CD14-positive monocyte (primary cell): Measurements from ENCODE around the gene EGLN3. TPM values are rescaled to one million over a fixed set of nuclear protein-coding genes. Genes with fewer than 3 reads are reported as not detected.

ENCODE experiments used
- DNase-seq, 3 donors: peaks; one replicate each; pipeline ENCODE4 v3.0.0-alpha.2; 2011 to 2022
- H2AFZ ChIP-seq: 2 replicates; pipeline ENCODE4 v1.6.0; 2012; ENCODE audit warnings: mild to moderate bottlenecking, low read depth, low read length, inconsistent platforms; ENCODE audit not compliant: insufficient read depth, poor library complexity, severe bottlenecking
- H3K27ac ChIP-seq, 2 donors: 1 replicate in 1 of 2; 2 replicates in 1 of 2; pipeline ENCODE4 v1.5.1; 2012 to 2013; ENCODE audit warnings: low read length in 2 of 2, control low read depth in 1 of 2, inconsistent platforms in 1 of 2, low read depth in 1 of 2, mild to moderate bottlenecking in 1 of 2
- H3K27me3 ChIP-seq, 2 donors: one replicate each; pipeline versions ENCODE4 v1.6.0 to v1.6.1; 2011 to 2013; ENCODE audit warnings: low read length in 2 of 2; ENCODE audit not compliant: control insufficient read depth in 2 of 2, insufficient read depth in 2 of 2
- H3K36me3 ChIP-seq, 2 donors: replicated peaks in 1 of 2; 1 replicate in 1 of 2; 2 replicates in 1 of 2; pipeline versions ENCODE4 v1.5.1 to v1.6.1; 2012 to 2013; ENCODE audit warnings: low read length in 2 of 2, control low read depth in 1 of 2, inconsistent platforms in 1 of 2, mild to moderate bottlenecking in 1 of 2; ENCODE audit not compliant: insufficient read depth in 2 of 2, control insufficient read depth in 1 of 2
- H3K4me1 ChIP-seq, 2 donors: 1 replicate in 1 of 2; 2 replicates in 1 of 2; pipeline versions ENCODE4 v1.5.1 to v1.6.1; 2012 to 2013; ENCODE audit warnings: low read length in 2 of 2, control low read depth in 1 of 2, inconsistent platforms in 1 of 2, mild to moderate bottlenecking in 1 of 2, moderate library complexity in 1 of 2; ENCODE audit not compliant: insufficient read depth in 2 of 2, control insufficient read depth in 1 of 2
- H3K4me2 ChIP-seq: replicated peaks from 2 replicates; pipeline ENCODE3; 2012; ENCODE audit warnings: low read length, moderate library complexity, mild to moderate bottlenecking; ENCODE audit not compliant: poor library complexity, severe bottlenecking; ENCODE audit errors: extremely low read depth
- H3K4me3 ChIP-seq, 3 experiments: fragments of 200-600 bp in 1 of 3; sonication (generic) in 1 of 3; replicated peaks in 1 of 3; 1 replicate in 2 of 3; 2 replicates in 1 of 3; pipeline ENCODE4 v1.5.1; 2011 to 2013; ENCODE audit warnings: low read length in 3 of 3, mild to moderate bottlenecking in 3 of 3, control low read depth in 2 of 3, low read depth in 2 of 3, inconsistent platforms in 1 of 3, moderate library complexity in 1 of 3
- H3K79me2 ChIP-seq: 2 replicates; pipeline ENCODE4 v1.6.0; 2012; ENCODE audit warnings: mild to moderate bottlenecking, control low read depth, inconsistent platforms, low read length, moderate library complexity; ENCODE audit not compliant: insufficient read depth
- H3K9ac ChIP-seq: 2 replicates; pipeline ENCODE4 v1.6.0; 2017; ENCODE audit warnings: low read length, mild to moderate bottlenecking; ENCODE audit not compliant: insufficient read depth, poor library complexity, severe bottlenecking
- H3K9me3 ChIP-seq, 2 donors: replicated peaks in 1 of 2; 1 replicate in 1 of 2; 2 replicates in 1 of 2; pipeline versions ENCODE4 v1.5.1 to v1.6.1; 2012 to 2013; ENCODE audit warnings: low read length in 2 of 2, control low read depth in 1 of 2; ENCODE audit not compliant: control insufficient read depth in 1 of 2, insufficient read depth in 1 of 2
- H4K20me1 ChIP-seq: 2 replicates; pipeline ENCODE4 v1.6.0; 2012; ENCODE audit warnings: mild to moderate bottlenecking, low read length, control low read depth, moderate library complexity; ENCODE audit not compliant: insufficient read depth
- H3K27ac Mint-ChIP-seq, 7 donors: one replicate each; pipeline ENCODE4 v1.8.0; 2020; ENCODE audit warnings: mild to moderate bottlenecking in 7 of 7, mixed read lengths in 7 of 7, moderate library complexity in 6 of 7, inconsistent platforms in 2 of 7
- H3K27me3 Mint-ChIP-seq, 3 donors: one replicate each; pipeline ENCODE4 v1.8.0; 2021 to 2022; ENCODE audit warnings: low read depth in 3 of 3, mild to moderate bottlenecking in 3 of 3, mixed read lengths in 3 of 3, moderate library complexity in 3 of 3, inconsistent platforms in 1 of 3
- H3K36me3 Mint-ChIP-seq, 2 donors: one replicate each; pipeline ENCODE4 v1.8.0; 2020; ENCODE audit warnings: mixed read lengths in 2 of 2, inconsistent platforms in 1 of 2, mild to moderate bottlenecking in 1 of 2
- H3K4me1 Mint-ChIP-seq: one replicate; pipeline ENCODE4 v1.8.0; 2020; ENCODE audit warnings: mild to moderate bottlenecking, mixed read lengths
- H3K4me3 Mint-ChIP-seq, 2 donors: one replicate each; pipeline ENCODE4 v1.8.0; 2020; ENCODE audit warnings: mild to moderate bottlenecking in 2 of 2, mixed read lengths in 2 of 2, moderate library complexity in 1 of 2
- H3K9me3 Mint-ChIP-seq, 7 donors: one replicate each; pipeline ENCODE4 v1.8.0; 2020 to 2022; ENCODE audit warnings: mixed read lengths in 7 of 7, mild to moderate bottlenecking in 6 of 7, moderate library complexity in 6 of 7, inconsistent platforms in 2 of 7
- CTCF ChIP-seq: fragments of 200-600 bp; IDR thresholded peaks from one replicate; pipeline ENCODE4 v1.8.0; 2022; ENCODE audit warnings: antibody characterized with exemption, mild to moderate bottlenecking
- WGBS: methylation state at CpG from one replicate; pipeline ENCODE4 v1.1.5; 2013; ENCODE audit warnings: missing lambda C conversion rate; ENCODE audit not compliant: insufficient coverage; 5-methylcytosine and 5-hydroxymethylcytosine counted together
- intact Hi-C, 2 donors: fragments of 100-400 bp; cut with micrococcal nuclease; formaldehyde crosslinking; loops; one replicate each; pipeline versions ENCODE4 v1.15.0 to v1.15.1; 2023
- polyA plus RNA-seq, 3 donors: library from polyadenylated mRNA; depleted of rRNA in 1 of 3; unstranded in 2 of 3; stranded (reverse) in 1 of 3; fragments of 300-500 nt in 2 of 3; fragments of >200 nt in 1 of 3; fragmentation: Illumina TruSeq in 2 of 3; gene quantifications; 1 replicate in 2 of 3; 2 replicates in 1 of 3; pipeline ENCODE4 v1.2.3, GENCODE V29; 2012 to 2021

EGLN3 gene
- polyA plus RNA-seq, 3 donors = 0.03 to 0.06 TPM; not detected in 1

GRCh38 chr14:33908540-33909223, 42.2 kb downstream of the EGLN3 start:
- WGBS = 87% methylated on average over 4 of the region's 13 CpGs
- no peaks in the 10 kb centered on the region for H3K9me3 Mint-ChIP-seq

DNA sequence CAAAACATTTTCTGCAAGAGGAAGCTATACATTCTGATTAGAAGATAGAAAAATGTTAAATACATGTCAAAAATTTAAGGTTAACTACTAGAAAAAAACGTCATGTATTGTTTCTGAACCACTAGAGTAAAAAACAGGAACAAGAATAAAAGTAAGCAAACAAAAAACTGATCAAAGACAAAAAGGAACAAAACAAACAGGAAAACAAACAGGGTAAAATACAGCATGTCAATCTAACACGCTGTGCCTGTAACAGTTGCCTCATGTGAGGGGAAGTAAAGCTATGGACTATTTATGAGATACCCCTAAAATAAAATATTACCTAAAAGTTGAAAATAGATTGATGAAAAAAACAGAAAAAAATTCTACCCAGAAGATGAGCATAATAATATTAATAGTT, 43.9 kb downstream of the EGLN3 start:
- Mint-ChIP-seq H3K27ac (no peak overlapping the region), H3K4me3 (no peak overlapping the region), H3K9me3 (peaks cover 0 to 5% (median 0%) of the 10 kb centered on the region in 7 donors), H3K27me3 (peaks cover 3 to 5% (median 4%) of the 10 kb centered on the region in 3 donors), H3K4me1 (no peaks in the 10 kb centered on the region), H3K36me3 (no peaks in the 10 kb centered on the region)
- no peaks in the 10 kb centered on the region for H4K20me1 ChIP-seq
- peaks cover 0 to under 1% of the 10 kb centered on the region in 2 donors for H3K9me3 ChIP-seq
- WGBS = no CpG with 5 or more reads among the region's 2 CpGs
- no peaks in the 10 kb centered on the region for H3K27me3 ChIP-seq
- no peak for TF ChIP-seq CTCF
- intact Hi-C loops = no loop called here
- H3K79me2 ChIP-seq = no peaks in the 10 kb centered on the region
- no peaks in the 10 kb centered on the region for H3K4me1 ChIP-seq
- no peak overlapping the region for H3K4me2 ChIP-seq
- H2AFZ ChIP-seq = no peak overlapping the region
- no peak overlapping the region for H3K27ac ChIP-seq
- H3K9ac ChIP-seq = no peak overlapping the region
- H3K4me3 ChIP-seq = no peak overlapping the region
- DNase-seq = no peak
- no peaks in the 10 kb centered on the region for H3K36me3 ChIP-seq

More at GRCh38 chr14:33908540-33909223, 42.2 kb downstream of the EGLN3 start:
- Mint-ChIP-seq H3K4me3 (no peak overlapping the region), H3K36me3 (no peaks in the 10 kb centered on the region), H3K27ac (no peak overlapping the region), H3K27me3 (peaks cover 3 to 5% (median 4%) of the 10 kb centered on the region in 3 donors), H3K4me1 (no peaks in the 10 kb centered on the region)
- H4K20me1 ChIP-seq = no peaks in the 10 kb centered on the region
- no peak for TF ChIP-seq CTCF
- no peaks in the 10 kb centered on the region for H3K79me2 ChIP-seq
- no peaks in the 10 kb centered on the region for H3K27me3 ChIP-seq
- H3K27ac ChIP-seq = no peak overlapping the region
- H3K4me2 ChIP-seq = no peak overlapping the region
- no peak overlapping the region for H2AFZ ChIP-seq
- H3K9ac ChIP-seq = no peak overlapping the region
- H3K9me3 ChIP-seq = no peaks in the 10 kb centered on the region
- no peaks in the 10 kb centered on the region for H3K4me1 ChIP-seq
- no peak overlapping the region for H3K4me3 ChIP-seq
- DNase-seq = no peak
- intact Hi-C loops = no loop called here
- H3K36me3 ChIP-seq = no peaks in the 10 kb centered on the region
